Measurements from ENCODE around the gene GZMM. TPM values are rescaled to one million over a fixed set of nuclear protein-coding genes. Genes with fewer than 3 reads are reported as not detected.

The GZMM gene
- total and polyA plus RNA-seq, 2 of the 13 experiments (the other 11 are each of a cell fraction or from before 2014, with no cell fraction given), result 0.07 TPM; not detected in 1

DNA sequence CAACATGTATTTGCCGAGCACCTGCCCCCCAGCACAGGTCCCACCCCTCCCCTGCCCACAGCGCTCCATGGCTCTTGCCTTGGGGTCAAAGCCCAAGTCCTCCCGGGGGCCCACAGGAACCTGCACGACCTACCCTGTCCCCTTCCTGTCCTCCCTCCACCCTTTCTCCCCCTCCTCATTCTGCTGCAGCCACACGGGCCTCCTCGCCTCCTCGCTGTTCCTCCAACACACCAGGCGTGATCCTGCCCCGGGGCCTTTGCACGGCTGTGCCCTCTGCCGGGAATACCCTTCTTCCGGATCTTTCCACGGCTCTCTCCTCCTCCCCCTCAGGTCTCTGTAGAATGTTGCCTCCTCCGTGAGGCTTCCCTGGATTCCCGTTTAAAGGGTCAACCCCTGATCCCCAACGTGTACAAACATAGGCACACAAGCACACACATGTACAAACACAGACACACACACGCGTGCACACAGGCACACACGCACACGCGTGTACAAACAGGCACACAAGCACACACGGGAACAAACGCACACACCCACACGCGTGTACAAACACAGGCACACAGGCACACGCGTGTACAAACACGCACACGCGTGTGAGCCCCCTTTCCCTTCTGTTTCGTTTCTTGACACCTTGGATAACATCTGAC, 44.8 kb upstream of the GZMM start (continued):
- TF ChIP-seq, protein P1, sequence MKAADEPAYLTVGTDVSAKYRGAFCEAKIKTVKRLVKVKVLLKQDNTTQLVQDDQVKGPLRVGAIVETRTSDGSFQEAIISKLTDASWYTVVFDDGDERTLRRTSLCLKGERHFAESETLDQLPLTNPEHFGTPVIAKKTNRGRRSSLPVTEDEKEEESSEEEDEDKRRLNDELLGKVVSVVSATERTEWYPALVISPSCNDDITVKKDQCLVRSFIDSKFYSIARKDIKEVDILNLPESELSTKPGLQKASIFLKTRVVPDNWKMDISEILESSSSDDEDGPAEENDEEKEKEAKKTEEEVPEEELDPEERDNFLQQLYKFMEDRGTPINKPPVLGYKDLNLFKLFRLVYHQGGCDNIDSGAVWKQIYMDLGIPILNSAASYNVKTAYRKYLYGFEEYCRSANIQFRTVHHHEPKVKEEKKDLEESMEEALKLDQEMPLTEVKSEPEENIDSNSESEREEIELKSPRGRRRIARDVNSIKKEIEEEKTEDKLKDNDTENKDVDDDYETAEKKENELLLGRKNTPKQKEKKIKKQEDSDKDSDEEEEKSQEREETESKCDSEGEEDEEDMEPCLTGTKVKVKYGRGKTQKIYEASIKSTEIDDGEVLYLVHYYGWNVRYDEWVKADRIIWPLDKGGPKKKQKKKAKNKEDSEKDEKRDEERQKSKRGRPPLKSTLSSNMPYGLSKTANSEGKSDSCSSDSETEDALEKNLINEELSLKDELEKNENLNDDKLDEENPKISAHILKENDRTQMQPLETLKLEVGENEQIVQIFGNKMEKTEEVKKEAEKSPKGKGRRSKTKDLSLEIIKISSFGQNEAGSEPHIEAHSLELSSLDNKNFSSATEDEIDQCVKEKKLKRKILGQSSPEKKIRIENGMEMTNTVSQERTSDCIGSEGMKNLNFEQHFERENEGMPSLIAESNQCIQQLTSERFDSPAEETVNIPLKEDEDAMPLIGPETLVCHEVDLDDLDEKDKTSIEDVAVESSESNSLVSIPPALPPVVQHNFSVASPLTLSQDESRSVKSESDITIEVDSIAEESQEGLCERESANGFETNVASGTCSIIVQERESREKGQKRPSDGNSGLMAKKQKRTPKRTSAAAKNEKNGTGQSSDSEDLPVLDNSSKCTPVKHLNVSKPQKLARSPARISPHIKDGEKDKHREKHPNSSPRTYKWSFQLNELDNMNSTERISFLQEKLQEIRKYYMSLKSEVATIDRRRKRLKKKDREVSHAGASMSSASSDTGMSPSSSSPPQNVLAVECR (CRISPR knock-in tag; IDR thresholded peaks at IDR 0.05; ENCODE audit: borderline replicate concordance), result peak; percentile 52; the same call in 1 of the 2 replicates
- TF ChIP-seq, protein P2, sequence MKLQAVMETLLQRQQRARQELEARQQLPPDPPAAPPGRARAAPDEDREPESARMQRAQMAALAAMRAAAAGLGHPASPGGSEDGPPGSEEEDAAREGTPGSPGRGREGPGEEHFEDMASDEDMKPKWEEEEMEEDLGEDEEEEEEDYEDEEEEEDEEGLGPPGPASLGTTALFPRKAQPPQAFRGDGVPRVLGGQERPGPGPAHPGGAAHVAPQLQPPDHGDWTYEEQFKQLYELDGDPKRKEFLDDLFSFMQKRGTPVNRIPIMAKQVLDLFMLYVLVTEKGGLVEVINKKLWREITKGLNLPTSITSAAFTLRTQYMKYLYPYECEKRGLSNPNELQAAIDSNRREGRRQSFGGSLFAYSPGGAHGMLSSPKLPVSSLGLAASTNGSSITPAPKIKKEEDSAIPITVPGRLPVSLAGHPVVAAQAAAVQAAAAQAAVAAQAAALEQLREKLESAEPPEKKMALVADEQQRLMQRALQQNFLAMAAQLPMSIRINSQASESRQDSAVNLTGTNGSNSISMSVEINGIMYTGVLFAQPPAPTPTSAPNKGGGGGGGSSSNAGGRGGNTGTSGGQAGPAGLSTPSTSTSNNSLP (IDR thresholded peaks at IDR 0.05; ENCODE audit: low read depth, low read length), result no peak
- TF ChIP-seq NFKB2 (CRISPR knock-in tag; IDR thresholded peaks at IDR 0.05; ENCODE audit: borderline replicate concordance) (no peak), STAG1 (CRISPR knock-in tag; IDR thresholded peaks at IDR 0.05) (no peak), EP300 (IDR thresholded peaks at IDR 0.05; ENCODE audit: low read depth in 2 of 2, low read length in 2 of 2) (no peak), EP300 (CRISPR knock-in tag; IDR thresholded peaks at IDR 0.05; ENCODE audit: borderline replicate concordance) (no peak), SNAPC2 (CRISPR knock-in tag; IDR thresholded peaks at IDR 0.05) (no peak), DNMT3B (CRISPR knock-in tag; conservative IDR thresholded peaks at IDR 0.05) (no peak), ZFYVE20 (CRISPR knock-in tag; IDR thresholded peaks at IDR 0.05; ENCODE audit: borderline replicate concordance, low read depth) (no peak), GTF3A (CRISPR knock-in tag; conservative IDR thresholded peaks at IDR 0.05) (no peak), ZNF225 (CRISPR knock-in tag; IDR thresholded peaks at IDR 0.05) (0 out of 2 replicates have a peak, but pooled peaks have one; percentile 29), BORCS8-MEF2B (CRISPR knock-in tag; IDR thresholded peaks at IDR 0.05) (0 out of 2 replicates have a peak, but pooled peaks have one; percentile 53), POLR2A (IDR thresholded peaks at IDR 0.05; ENCODE audit: insufficient read depth in 1 of 2, low read depth in 2 of 2, low read length in 2 of 2) (0 out of 4 replicates have a peak, but pooled peaks of 1 of the 2 experiments have one; percentile 28), GABPA (IDR thresholded peaks at IDR 0.05; ENCODE audit: low read depth, low read length) (peak; percentile 30; the same call in 1 of the 2 replicates), GABPA (CRISPR knock-in tag; IDR thresholded peaks at IDR 0.05; ENCODE audit: low read depth) (peak; percentile 72), LCORL (IDR thresholded peaks at IDR 0.05) (no peak), LCORL (CRISPR knock-in tag; IDR thresholded peaks at IDR 0.05) (no peak)
- TF ChIP-seq, protein P3, sequence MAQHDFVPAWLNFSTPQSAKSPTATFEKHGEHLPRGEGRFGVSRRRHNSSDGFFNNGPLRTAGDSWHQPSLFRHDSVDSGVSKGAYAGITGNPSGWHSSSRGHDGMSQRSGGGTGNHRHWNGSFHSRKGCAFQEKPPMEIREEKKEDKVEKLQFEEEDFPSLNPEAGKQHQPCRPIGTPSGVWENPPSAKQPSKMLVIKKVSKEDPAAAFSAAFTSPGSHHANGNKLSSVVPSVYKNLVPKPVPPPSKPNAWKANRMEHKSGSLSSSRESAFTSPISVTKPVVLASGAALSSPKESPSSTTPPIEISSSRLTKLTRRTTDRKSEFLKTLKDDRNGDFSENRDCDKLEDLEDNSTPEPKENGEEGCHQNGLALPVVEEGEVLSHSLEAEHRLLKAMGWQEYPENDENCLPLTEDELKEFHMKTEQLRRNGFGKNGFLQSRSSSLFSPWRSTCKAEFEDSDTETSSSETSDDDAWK (CRISPR knock-in tag; IDR thresholded peaks at IDR 0.05), result no peak
- TF ChIP-seq, protein P4, sequence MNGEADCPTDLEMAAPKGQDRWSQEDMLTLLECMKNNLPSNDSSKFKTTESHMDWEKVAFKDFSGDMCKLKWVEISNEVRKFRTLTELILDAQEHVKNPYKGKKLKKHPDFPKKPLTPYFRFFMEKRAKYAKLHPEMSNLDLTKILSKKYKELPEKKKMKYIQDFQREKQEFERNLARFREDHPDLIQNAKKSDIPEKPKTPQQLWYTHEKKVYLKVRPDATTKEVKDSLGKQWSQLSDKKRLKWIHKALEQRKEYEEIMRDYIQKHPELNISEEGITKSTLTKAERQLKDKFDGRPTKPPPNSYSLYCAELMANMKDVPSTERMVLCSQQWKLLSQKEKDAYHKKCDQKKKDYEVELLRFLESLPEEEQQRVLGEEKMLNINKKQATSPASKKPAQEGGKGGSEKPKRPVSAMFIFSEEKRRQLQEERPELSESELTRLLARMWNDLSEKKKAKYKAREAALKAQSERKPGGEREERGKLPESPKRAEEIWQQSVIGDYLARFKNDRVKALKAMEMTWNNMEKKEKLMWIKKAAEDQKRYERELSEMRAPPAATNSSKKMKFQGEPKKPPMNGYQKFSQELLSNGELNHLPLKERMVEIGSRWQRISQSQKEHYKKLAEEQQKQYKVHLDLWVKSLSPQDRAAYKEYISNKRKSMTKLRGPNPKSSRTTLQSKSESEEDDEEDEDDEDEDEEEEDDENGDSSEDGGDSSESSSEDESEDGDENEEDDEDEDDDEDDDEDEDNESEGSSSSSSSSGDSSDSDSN (CRISPR knock-in tag; IDR thresholded peaks at IDR 0.05), result peak; percentile 23

Data from HepG2 (cell line).